ENCODE results near the gene KCNJ15.

KCNJ15 gene

GRCh38 chr21:38300141-38300578 lies 43.4 kb downstream of the KCNJ15 start:
- no peak for DNase-seq

GRCh38 chr21:38301321-38302214 lies 44.8 kb downstream of the KCNJ15 start:
- no peak for DNase-seq

GRCh38 chr21:38303300-38303699 lies 46.5 kb downstream of the KCNJ15 start:
- DNase-seq, result no peak

- DNase-seq, result no peak
Measured at GRCh38 chr21:38306433-38307141, 49.8 kb downstream of the KCNJ15 start.

GRCh38 chr21:38307771-38308531 lies 51.2 kb downstream of the KCNJ15 start:
- no peak for DNase-seq

GRCh38 chr21:38308532-38309119 lies 51.8 kb downstream of the KCNJ15 start:
- DNase-seq, result no peak

- no peak for DNase-seq
Measured at GRCh38 chr21:38310646-38311485, 54.1 kb downstream of the KCNJ15 start.

GRCh38 chr21:38311765-38312164 lies 55.0 kb downstream of the KCNJ15 start:
- no peak for DNase-seq

- peak; percentile 6 for DNase-seq
Measured at GRCh38 chr21:38312822-38313221, 56.0 kb downstream of the KCNJ15 start.

GRCh38 chr21:38314558-38314957 lies 57.8 kb downstream of the KCNJ15 start:
- DNase-seq, result no peak

GRCh38 chr21:38315122-38315521 lies 58.3 kb downstream of the KCNJ15 start:
- no peak for DNase-seq

GRCh38 chr21:38319781-38320180 lies 63.0 kb downstream of the KCNJ15 start:
- no peak for DNase-seq

- DNase-seq, result no peak
Measured at GRCh38 chr21:38321568-38321967, 64.8 kb downstream of the KCNJ15 start.

GRCh38 chr21:38322311-38322950 lies 65.6 kb downstream of the KCNJ15 start:
- no peak for DNase-seq

- DNase-seq, result peak; percentile 59
Measured at GRCh38 chr21:38323721-38324531, 67.1 kb downstream of the KCNJ15 start.

GRCh38 chr21:38325216-38325615 lies 68.4 kb downstream of the KCNJ15 start:
- DNase-seq, result no peak

GRCh38 chr21:38325731-38326420 lies 69.1 kb downstream of the KCNJ15 start:
- no peak for DNase-seq

- DNase-seq, result no peak
Measured at GRCh38 chr21:38326429-38326828, 69.6 kb downstream of the KCNJ15 start.

- DNase-seq, result no peak
Measured at GRCh38 chr21:38326899-38327298, 70.1 kb downstream of the KCNJ15 start.

- no peak for DNase-seq
Measured at GRCh38 chr21:38327984-38328383, 71.2 kb downstream of the KCNJ15 start.

All from NCI-H1105 treated with DMSO at 0.1 percent for 48 hours (cell line).